ENCODE data around the gene GUCY1A2.

DNA sequence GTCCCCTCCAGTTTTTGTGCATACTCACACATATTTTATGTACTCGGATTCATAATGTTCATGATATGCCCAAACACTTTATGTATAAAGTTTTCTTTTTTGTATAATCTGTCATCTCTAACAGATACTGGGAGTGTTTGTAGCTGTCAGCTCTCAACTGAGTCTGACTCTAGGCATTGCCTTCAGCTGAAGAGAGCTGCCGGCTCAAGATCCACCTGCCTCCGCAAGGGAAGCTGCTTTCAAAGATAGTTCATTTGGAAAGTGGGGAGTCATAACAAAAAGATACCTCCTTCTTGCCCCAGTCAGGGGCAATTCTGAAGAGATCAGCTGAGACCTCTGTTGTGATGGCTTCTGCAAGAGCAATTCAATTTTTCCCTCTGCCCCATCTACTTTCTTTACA lies 58.9 kb downstream of the GUCY1A2 start:
- TF ChIP-seq, protein P1, sequence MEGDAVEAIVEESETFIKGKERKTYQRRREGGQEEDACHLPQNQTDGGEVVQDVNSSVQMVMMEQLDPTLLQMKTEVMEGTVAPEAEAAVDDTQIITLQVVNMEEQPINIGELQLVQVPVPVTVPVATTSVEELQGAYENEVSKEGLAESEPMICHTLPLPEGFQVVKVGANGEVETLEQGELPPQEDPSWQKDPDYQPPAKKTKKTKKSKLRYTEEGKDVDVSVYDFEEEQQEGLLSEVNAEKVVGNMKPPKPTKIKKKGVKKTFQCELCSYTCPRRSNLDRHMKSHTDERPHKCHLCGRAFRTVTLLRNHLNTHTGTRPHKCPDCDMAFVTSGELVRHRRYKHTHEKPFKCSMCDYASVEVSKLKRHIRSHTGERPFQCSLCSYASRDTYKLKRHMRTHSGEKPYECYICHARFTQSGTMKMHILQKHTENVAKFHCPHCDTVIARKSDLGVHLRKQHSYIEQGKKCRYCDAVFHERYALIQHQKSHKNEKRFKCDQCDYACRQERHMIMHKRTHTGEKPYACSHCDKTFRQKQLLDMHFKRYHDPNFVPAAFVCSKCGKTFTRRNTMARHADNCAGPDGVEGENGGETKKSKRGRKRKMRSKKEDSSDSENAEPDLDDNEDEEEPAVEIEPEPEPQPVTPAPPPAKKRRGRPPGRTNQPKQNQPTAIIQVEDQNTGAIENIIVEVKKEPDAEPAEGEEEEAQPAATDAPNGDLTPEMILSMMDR (IDR thresholded peaks at IDR 0.05), result no peak
- no peak for TF ChIP-seq EP300 (IDR thresholded peaks at IDR 0.05)
